Neural crest cell (in vitro differentiated cells): ENCODE results near the gene BOD1. TPM values are rescaled to one million over a fixed set of nuclear protein-coding genes. Genes with fewer than 3 reads are reported as not detected.
"Not testable (repeated sequence)": the region's sequence is repeated elsewhere in the genome, so short reads cannot be mapped to it uniquely, and the experiment has no call there.

Source experiments
- DNase-seq: peaks from one replicate; pipeline ENCODE4 v3.0.0; 2021; ENCODE audit warnings: low read depth, mixed read lengths, low spot score
- H3K27ac Mint-ChIP-seq: one replicate; pipeline ENCODE4 v1.8.0; 2021; ENCODE audit warnings: mild to moderate bottlenecking, mixed read lengths; ENCODE audit not compliant: unreplicated experiment
- H3K27me3 Mint-ChIP-seq: 2 replicates; pipeline ENCODE4 v1.8.0; 2021; ENCODE audit warnings: low read depth, mild to moderate bottlenecking, mixed read lengths
- H3K36me3 Mint-ChIP-seq: 2 replicates; pipeline ENCODE4 v1.8.0; 2021; ENCODE audit warnings: low read depth, mild to moderate bottlenecking, mixed read lengths
- H3K4me1 Mint-ChIP-seq: 2 replicates; pipeline ENCODE4 v1.8.0; 2021; ENCODE audit warnings: mixed read lengths
- H3K4me3 Mint-ChIP-seq: one replicate; pipeline ENCODE4 v1.8.0; 2021; ENCODE audit warnings: mild to moderate bottlenecking, mixed read lengths
- H3K9me3 Mint-ChIP-seq: 2 replicates; pipeline ENCODE4 v1.8.0; 2021; ENCODE audit warnings: mixed read lengths
- total RNA-seq: library from RNA; stranded (reverse); gene quantifications from 2 replicates; pipeline ENCODE4 v1.2.1, GENCODE V29; 2021
- TF ChIP-seq, protein P1 (sequence below): fragments of 200-600 bp; sonication (generic); conservative IDR thresholded peaks from 2 replicates; pipeline ENCODE4 v1.5.0; 2021; ENCODE audit warnings: antibody characterized with exemption, mild to moderate bottlenecking

Gene BOD1
- total RNA-seq, 1 donor from 2014 or later: 126 TPM

DNA sequence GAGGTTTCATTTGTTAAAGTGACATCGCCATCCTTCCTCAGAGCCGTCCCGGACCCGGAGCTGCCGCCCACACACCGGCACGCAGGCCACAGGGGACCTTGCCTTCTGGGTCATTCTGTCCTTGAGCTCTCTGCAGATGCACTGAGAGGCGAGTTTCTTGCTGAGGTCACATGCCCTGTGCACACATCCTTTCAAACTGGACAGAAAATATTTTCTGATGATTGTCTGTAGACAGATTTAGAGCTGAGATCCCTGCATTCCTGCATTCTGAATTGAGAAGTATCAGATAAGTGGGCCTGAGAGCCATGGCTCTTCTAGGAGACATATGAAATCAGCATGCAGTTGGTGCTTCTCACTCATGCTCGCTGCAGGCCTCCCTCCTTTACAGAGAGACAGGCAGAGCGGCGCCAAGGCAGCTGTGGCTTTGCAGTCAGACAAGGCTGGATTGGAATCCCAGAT, 25.4 kb downstream of the BOD1 start:
- no peaks in the 10 kb centered on the region for H3K4me1 Mint-ChIP-seq
- H3K9me3 Mint-ChIP-seq: peaks cover 29% of the 10 kb centered on the region

GRCh38 chr5:173590436-173591055, 25.9 kb downstream of the BOD1 start:
- no peak overlapping the region for H3K4me3 Mint-ChIP-seq
- DNase-seq: no peak
- TF ChIP-seq, protein P1, sequence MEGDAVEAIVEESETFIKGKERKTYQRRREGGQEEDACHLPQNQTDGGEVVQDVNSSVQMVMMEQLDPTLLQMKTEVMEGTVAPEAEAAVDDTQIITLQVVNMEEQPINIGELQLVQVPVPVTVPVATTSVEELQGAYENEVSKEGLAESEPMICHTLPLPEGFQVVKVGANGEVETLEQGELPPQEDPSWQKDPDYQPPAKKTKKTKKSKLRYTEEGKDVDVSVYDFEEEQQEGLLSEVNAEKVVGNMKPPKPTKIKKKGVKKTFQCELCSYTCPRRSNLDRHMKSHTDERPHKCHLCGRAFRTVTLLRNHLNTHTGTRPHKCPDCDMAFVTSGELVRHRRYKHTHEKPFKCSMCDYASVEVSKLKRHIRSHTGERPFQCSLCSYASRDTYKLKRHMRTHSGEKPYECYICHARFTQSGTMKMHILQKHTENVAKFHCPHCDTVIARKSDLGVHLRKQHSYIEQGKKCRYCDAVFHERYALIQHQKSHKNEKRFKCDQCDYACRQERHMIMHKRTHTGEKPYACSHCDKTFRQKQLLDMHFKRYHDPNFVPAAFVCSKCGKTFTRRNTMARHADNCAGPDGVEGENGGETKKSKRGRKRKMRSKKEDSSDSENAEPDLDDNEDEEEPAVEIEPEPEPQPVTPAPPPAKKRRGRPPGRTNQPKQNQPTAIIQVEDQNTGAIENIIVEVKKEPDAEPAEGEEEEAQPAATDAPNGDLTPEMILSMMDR: no peak
- H3K27me3 Mint-ChIP-seq: no peaks in the 10 kb centered on the region
- no peaks in the 10 kb centered on the region for H3K4me1 Mint-ChIP-seq
- H3K9me3 Mint-ChIP-seq: peaks cover 29% of the 10 kb centered on the region
- peaks cover 50% of the 10 kb centered on the region for H3K36me3 Mint-ChIP-seq
- no peak overlapping the region for H3K27ac Mint-ChIP-seq

More for the DNA sequence above, 25.4 kb downstream of the BOD1 start:
- H3K4me3 Mint-ChIP-seq: no peak overlapping the region
- DNase-seq: no peak
- no peaks in the 10 kb centered on the region for H3K27me3 Mint-ChIP-seq
- peaks cover 50% of the 10 kb centered on the region for H3K36me3 Mint-ChIP-seq
- TF ChIP-seq, protein P1: no peak
- no peak overlapping the region for H3K27ac Mint-ChIP-seq

DNA sequence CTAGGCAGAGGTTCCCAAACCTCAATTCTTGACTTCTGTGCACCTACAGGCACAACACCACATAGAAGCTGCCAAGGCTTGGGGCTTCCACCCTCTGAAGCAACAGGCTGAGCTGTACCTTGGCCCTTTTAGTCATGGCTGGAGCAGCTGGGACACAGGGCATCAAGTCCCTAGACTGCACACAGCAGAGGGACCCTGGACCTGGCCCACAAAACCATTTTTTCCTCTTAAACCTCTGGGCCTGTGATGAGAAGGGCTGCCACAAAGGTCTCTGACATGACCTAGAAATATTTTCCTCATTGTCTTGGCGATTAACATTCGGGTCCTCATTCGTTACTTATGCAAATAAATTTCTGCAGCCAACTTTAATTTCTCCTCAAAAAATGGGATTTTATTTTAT, 30.3 kb downstream of the BOD1 start:
- H3K36me3 Mint-ChIP-seq: peaks cover 28% of the 10 kb centered on the region
- DNase-seq, H3K27ac Mint-ChIP-seq, H3K27me3 Mint-ChIP-seq, H3K4me3 Mint-ChIP-seq: not testable (repeated sequence)
- H3K9me3 Mint-ChIP-seq: peaks cover 21% of the 10 kb centered on the region
- peaks cover 15% of the 10 kb centered on the region for H3K4me1 Mint-ChIP-seq

DNA sequence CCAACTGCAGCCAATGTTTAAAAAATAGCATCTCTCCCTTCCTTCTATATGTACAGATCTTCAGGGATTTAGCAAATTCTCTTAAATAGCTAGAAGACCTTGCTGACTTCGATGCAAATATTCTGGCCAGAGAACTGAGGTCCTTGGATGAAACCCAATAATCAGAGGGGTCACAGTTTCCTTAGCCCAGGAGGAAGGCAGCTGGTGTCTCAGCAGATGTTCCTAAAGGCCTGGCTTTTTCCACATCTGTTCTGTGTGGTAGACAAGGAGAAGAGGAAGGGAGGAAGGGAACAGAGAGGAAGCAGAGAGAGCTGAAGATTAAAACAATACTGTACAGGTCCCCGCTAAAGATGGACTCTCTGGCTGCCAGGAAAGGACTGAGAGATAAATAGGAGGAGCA, 33.1 kb downstream of the BOD1 start:
- Mint-ChIP-seq H3K4me1 (peaks cover 15% of the 10 kb centered on the region), H3K9me3 (peaks cover 17% of the 10 kb centered on the region), H3K36me3 (peaks cover 20% of the 10 kb centered on the region), H3K27me3 (peaks cover 2% of the 10 kb centered on the region), H3K4me3 (no peak overlapping the region), H3K27ac (peak overlapping the region; percentile 96)
- DNase-seq: no peak
- TF ChIP-seq, protein P1: no peak

DNA sequence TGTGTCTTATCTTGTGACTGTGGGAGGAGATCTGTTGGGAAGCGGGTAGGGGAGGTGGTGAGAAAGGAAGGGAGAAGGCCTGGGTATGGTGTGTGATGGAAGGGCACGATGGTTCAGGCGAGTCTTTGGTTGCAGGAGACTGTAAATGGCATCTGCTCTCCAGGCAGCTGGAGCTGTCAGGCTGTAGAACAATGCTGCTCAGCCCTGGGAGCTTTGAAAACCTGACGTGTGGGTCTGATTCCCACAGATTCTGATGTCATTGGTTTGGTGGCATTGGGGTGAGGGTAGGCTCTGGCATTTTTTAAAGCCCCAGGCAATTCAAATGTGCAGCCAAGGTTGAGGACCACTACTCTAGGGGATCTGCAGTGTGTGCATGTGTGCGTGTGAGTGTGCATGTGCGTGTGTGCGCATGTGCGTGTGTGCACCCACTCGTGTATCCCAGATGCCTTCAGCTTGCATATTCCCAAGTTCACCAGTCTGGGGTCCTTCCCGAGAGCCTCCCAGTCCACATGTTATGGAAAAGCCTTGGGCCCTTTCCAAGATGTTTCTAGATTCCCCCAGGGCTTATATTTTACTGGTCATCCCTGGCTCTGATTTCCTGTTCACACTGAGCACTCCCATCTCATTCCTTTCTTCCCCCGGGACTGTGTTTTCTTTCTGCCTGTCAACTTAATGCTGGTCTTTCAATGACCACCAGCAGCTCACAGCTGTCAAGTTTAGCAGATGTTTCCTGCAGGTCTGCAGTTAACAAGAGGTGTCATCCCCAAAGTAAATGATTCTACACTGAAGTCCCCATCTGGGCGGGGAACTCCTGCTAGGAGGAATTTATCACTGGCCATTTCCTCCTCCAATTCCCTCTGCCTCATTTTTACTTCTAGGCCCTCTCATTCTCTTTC, 34.0 kb downstream of the BOD1 start:
- DNase-seq: no peak
- no peak overlapping the region for H3K4me3 Mint-ChIP-seq
- peaks cover 15% of the 10 kb centered on the region for H3K4me1 Mint-ChIP-seq
- no peak overlapping the region for H3K27ac Mint-ChIP-seq
- TF ChIP-seq, protein P1: no peak
- peaks cover 17% of the 10 kb centered on the region for H3K36me3 Mint-ChIP-seq
- H3K9me3 Mint-ChIP-seq: peaks cover 14% of the 10 kb centered on the region
- peaks cover 2% of the 10 kb centered on the region for H3K27me3 Mint-ChIP-seq
